Measurements from ENCODE around the gene RTN4RL1.

The RTN4RL1 gene

DNA sequence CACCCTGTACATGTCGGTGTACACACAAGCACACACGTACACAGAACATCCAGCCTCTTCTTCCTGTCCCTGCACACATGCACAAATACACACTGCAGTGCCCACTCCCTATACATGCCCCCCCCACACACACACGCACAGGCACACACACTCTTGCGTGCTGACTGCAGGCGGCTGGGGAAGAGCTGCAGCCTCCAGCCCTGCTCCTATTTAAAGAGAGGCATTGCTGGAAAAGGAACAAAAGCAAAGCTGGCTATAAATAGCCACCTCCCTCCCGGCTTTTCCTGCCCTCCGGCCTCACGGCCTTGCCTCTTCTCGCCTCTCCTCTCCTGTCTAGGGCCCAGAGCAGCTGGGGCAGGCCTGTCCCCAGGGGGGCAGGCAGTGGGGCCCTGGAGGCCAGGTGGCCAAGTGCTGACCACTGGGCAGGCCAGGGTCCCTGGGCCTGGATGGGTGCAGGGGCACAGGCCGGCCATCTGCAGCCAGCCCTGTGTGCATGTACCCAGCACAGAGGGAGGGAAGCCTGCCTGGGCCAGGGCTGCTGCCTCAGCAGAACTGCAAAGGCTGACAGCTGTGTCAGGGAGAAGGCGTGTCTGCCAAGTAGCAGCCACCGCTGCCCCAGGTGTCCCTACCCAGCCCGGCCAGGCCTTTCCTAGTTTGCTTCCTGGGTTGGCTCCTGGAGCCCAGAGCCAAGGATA is 25.4 kb downstream of the RTN4RL1 start:
- H3K4me3 ChIP-seq (ENCODE audit: low read length), result no peak overlapping the region
- H4K20me1 ChIP-seq (ENCODE audit: control insufficient read depth, insufficient read depth, low read depth, low read length), result no peaks in the 10 kb centered on the region
- H3K27me3 ChIP-seq (ENCODE audit: control insufficient read depth, low read length), result no peaks in the 10 kb centered on the region
- no peak for TF ChIP-seq EZH2phosphoT487 (IDR thresholded peaks at IDR 0.05; ENCODE audit: borderline replicate concordance, low read length)
- TF ChIP-seq, protein P1, sequence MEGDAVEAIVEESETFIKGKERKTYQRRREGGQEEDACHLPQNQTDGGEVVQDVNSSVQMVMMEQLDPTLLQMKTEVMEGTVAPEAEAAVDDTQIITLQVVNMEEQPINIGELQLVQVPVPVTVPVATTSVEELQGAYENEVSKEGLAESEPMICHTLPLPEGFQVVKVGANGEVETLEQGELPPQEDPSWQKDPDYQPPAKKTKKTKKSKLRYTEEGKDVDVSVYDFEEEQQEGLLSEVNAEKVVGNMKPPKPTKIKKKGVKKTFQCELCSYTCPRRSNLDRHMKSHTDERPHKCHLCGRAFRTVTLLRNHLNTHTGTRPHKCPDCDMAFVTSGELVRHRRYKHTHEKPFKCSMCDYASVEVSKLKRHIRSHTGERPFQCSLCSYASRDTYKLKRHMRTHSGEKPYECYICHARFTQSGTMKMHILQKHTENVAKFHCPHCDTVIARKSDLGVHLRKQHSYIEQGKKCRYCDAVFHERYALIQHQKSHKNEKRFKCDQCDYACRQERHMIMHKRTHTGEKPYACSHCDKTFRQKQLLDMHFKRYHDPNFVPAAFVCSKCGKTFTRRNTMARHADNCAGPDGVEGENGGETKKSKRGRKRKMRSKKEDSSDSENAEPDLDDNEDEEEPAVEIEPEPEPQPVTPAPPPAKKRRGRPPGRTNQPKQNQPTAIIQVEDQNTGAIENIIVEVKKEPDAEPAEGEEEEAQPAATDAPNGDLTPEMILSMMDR (IDR thresholded peaks at IDR 0.05; ENCODE audit: low read depth, low read length, poor library complexity, severe bottlenecking), result no peak
- no peaks in the 10 kb centered on the region for H3K36me3 ChIP-seq (ENCODE audit: control insufficient read depth, low read length)
- no peaks in the 10 kb centered on the region for H3K4me1 ChIP-seq (ENCODE audit: control insufficient read depth, low read length)
- H3F3A ChIP-seq (ENCODE audit: control insufficient read depth, insufficient read depth), result no peaks in the 10 kb centered on the region
- H3K9me2 ChIP-seq (replicated peaks; ENCODE audit: control insufficient read depth, low read length), result no peaks in the 10 kb centered on the region
- H3K4me2 ChIP-seq (ENCODE audit: low read length), result no peak overlapping the region
- H3K9me3 ChIP-seq (ENCODE audit: control insufficient read depth, insufficient read depth, low read length), result no peaks in the 10 kb centered on the region
- H3K79me2 ChIP-seq (ENCODE audit: control insufficient read depth, low read length), result no peaks in the 10 kb centered on the region
- H3K27ac ChIP-seq (ENCODE audit: low read depth, low read length), result no peak overlapping the region

DNA sequence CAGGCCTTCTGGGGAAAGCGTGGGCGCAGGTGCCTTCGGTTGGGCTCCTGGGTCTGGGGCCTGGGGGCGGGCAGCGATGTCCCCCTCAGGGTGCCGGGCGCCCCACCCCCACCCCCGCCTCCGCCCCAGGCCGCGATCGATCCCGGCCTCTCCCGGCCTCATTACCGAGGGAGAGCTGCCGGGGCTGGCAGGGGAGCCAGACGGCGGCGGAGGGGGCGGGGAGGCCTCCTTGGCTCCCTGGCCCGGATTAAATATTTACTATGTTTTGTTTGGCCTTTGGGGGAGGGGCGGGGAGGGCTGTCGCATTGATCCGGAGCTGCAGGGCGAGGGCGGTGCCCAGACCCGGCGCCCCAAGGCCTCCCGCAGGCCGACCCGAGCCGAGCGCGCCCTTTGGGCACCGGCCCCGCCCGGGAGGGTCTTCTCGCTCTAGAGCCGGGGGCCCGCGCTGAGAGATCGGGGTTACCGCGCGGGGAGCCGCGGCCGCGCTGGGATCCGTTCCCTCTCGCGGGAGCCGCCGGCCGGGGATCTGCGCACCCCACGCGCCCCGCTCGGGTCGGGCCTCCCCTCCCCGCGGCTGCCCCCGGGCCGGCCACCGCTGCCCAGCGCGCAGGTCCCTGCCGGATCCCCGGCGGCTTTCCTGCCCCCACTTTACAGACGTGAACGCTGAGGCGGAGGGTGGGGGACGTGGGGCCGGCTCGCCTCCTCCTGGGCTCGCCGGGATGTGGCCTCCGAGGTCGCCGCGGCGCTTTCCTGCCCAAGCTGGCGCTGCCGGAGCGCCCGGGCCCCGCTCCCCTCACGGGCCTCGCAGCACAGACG is 27.0 kb downstream of the RTN4RL1 start:
- no peak overlapping the region for H3K27ac ChIP-seq (ENCODE audit: low read depth, low read length)
- no peak overlapping the region for H3K4me2 ChIP-seq (ENCODE audit: low read length)
- H4K20me1 ChIP-seq (ENCODE audit: control insufficient read depth, insufficient read depth, low read depth, low read length), result no peaks in the 10 kb centered on the region
- H3K27me3 ChIP-seq (ENCODE audit: control insufficient read depth, low read length), result no peaks in the 10 kb centered on the region
- no peak overlapping the region for H3K4me3 ChIP-seq (ENCODE audit: low read length)
- H3K79me2 ChIP-seq (ENCODE audit: control insufficient read depth, low read length), result no peaks in the 10 kb centered on the region
- H3K4me1 ChIP-seq (ENCODE audit: control insufficient read depth, low read length), result no peaks in the 10 kb centered on the region
- TF ChIP-seq, protein P1 (IDR thresholded peaks at IDR 0.05; ENCODE audit: low read depth, low read length, poor library complexity, severe bottlenecking), result no peak
- TF ChIP-seq EZH2phosphoT487 (IDR thresholded peaks at IDR 0.05; ENCODE audit: borderline replicate concordance, low read length), result no peak
- no peaks in the 10 kb centered on the region for H3K9me2 ChIP-seq (replicated peaks; ENCODE audit: control insufficient read depth, low read length)
- H3F3A ChIP-seq (ENCODE audit: control insufficient read depth, insufficient read depth), result no peaks in the 10 kb centered on the region
- no peaks in the 10 kb centered on the region for H3K36me3 ChIP-seq (ENCODE audit: control insufficient read depth, low read length)
- H3K9me3 ChIP-seq (ENCODE audit: control insufficient read depth, insufficient read depth, low read length), result no peaks in the 10 kb centered on the region

DNA sequence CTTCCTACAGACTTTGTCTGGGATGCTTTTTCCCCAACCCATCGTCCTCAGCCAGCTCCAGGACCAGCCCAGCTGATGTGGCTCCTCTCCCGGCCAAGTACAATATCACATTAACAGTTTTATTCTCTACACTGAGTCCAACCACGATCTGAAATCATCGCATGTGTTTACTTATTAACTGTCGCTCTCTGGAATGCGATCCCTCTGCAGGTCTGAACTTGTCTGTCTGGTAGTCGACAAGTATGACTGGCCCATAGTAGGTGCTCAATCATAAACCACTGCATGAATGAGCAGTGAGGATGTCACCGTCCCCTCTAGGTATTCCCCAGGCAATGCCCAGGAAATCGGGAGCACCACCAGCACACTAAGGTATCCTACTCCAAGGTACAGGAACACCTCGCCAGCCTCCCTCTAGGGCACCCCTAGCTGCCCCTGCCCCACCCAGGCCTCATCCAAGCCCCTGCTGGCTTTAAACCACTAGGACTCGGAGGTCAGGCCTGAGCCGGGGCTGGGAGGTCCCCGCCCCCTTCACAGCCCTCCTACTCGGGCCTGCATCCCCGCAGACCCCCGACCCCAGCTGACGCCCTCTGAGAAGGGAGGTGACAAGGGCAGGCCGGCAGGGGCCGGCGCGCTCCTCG is 27.7 kb downstream of the RTN4RL1 start:
- H3K27ac ChIP-seq (ENCODE audit: low read depth, low read length), result no peak overlapping the region
- TF ChIP-seq, protein P1 (IDR thresholded peaks at IDR 0.05; ENCODE audit: low read depth, low read length, poor library complexity, severe bottlenecking), result no peak
- no peak for TF ChIP-seq EZH2phosphoT487 (IDR thresholded peaks at IDR 0.05; ENCODE audit: borderline replicate concordance, low read length)
- H3F3A ChIP-seq (ENCODE audit: control insufficient read depth, insufficient read depth), result no peaks in the 10 kb centered on the region
- no peaks in the 10 kb centered on the region for H3K9me3 ChIP-seq (ENCODE audit: control insufficient read depth, insufficient read depth, low read length)
- H4K20me1 ChIP-seq (ENCODE audit: control insufficient read depth, insufficient read depth, low read depth, low read length), result no peaks in the 10 kb centered on the region
- H3K27me3 ChIP-seq (ENCODE audit: control insufficient read depth, low read length), result no peaks in the 10 kb centered on the region
- H3K9me2 ChIP-seq (replicated peaks; ENCODE audit: control insufficient read depth, low read length), result no peaks in the 10 kb centered on the region
- H3K4me1 ChIP-seq (ENCODE audit: control insufficient read depth, low read length), result no peaks in the 10 kb centered on the region
- no peaks in the 10 kb centered on the region for H3K36me3 ChIP-seq (ENCODE audit: control insufficient read depth, low read length)
- H3K79me2 ChIP-seq (ENCODE audit: control insufficient read depth, low read length), result no peaks in the 10 kb centered on the region
- no peak overlapping the region for H3K4me3 ChIP-seq (ENCODE audit: low read length)
- no peak overlapping the region for H3K4me2 ChIP-seq (ENCODE audit: low read length)
